NCI-H2171 (cell line): ENCODE results near the gene DLX3.

Source experiments
- DNase-seq: peaks from one replicate; lab custom pipeline; 2025; lab: John Stamatoyannopoulos, UW

The DLX3 gene

GRCh38 chr17:49972486-49973270 lies 22.3 kb downstream of the DLX3 start:
- DNase-seq, result no peak

- no peak for DNase-seq
Measured at GRCh38 chr17:49971848-49972485, 23.1 kb downstream of the DLX3 start.

DNA sequence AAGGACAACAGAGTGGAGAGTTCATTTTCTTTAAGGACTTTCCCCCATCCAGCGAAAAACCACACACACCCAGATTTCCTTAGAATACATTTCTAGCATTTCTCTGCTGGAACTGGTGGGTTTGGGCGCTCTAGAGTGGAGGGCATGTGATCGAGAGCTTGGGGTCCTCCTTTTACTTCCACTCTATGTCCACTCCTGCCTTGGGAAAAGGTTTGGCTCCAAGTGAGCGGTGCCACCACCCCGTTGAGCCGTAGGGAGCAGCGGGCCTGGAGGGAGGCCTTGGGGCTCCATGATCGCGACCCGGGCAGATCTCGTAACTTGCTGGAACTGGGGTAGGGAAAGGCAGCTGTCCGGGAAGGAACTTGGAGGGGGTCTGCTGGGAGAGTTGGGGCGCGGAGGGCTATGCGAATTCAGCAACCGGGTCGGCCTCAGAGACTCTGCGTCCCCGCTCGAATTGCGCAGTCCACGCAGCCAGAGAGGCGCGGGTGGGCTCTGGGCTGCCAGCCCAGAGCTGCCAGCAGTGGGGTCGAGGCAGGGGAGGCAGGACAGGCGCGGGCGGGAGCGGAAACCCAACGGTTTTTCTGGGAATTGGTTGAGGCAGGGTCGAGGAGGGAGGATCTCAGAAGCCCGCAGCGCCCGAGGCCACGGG lies 23.7 kb downstream of the DLX3 start:
- DNase-seq, result no peak

GRCh38 chr17:49970498-49970897 lies 24.5 kb downstream of the DLX3 start:
- DNase-seq, result no peak

GRCh38 chr17:49969795-49970389 lies 25.1 kb downstream of the DLX3 start:
- DNase-seq, result no peak

DNA sequence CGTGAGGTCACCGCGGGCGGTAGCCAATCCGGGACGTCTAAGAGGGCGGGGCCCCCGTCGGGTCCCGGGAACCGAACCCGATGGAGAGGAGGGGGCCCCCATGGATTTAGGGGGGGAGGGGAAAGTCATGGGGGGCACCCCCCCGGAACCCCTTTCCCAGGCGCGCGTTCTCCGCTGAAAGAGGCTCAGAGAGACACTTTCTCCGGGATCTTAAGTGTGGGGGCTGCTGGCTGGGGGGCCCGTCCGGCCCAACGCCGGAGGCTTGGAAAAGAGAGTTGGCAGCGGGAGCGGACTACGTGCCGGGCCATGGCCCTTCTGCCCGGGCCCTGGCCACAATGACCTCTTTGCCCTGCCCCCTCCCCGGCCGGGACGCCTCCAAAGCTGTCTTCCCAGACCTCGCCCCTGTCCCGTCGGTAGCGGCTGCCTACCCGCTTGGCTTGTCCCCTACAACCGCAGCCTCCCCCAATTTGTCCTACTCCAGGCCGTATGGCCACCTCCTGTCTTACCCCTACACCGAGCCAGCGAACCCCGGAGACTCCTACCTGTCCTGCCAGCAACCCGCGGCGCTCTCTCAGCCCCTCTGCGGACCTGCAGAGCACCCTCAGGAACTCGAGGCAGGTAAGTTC lies 25.8 kb downstream of the DLX3 start, which contains the start of gene DLX4:
Gene DLX4 (plus strand): TSS at position 57 of the 626 bp plus-strand sequence. CDS start 279 bp downstream, at position 336.
- no peak for DNase-seq

DNA sequence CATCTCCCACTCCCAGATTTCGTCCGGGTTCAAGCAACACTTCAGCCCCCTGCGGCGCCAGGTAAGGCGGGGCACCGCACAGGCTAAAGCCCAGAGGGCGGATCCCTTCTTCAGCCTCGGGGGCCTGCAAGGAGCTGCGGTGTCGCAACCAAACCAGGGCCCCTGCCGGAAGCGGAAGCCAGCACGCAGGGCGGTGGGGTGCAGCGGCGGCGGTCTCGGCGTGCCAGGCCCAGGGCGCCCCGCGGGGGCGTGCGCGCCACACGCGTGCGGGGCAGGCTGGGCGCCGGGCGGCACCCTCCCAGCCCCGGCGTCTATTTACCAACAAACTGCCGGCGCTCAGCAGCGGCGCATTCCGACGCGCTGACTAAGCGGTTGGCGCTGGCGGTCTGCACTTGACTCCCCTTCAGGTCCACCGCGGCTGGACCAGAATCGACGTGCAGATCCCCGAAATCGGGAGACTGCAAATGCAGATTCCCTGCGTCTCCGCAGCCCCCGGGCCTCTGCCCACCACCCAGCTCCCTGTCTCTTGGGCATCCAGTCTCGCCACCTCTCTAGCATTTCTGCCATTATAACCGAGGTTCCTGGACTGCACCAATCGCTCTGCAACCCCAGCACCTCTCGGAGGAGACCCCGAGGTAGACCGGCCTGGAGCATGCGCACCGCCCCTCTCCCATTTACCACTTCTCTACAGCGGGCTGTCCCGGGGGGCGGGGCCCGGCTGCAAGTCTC lies 26.5 kb downstream of the DLX3 start:
- DNase-seq, result peak; percentile 92

DNA sequence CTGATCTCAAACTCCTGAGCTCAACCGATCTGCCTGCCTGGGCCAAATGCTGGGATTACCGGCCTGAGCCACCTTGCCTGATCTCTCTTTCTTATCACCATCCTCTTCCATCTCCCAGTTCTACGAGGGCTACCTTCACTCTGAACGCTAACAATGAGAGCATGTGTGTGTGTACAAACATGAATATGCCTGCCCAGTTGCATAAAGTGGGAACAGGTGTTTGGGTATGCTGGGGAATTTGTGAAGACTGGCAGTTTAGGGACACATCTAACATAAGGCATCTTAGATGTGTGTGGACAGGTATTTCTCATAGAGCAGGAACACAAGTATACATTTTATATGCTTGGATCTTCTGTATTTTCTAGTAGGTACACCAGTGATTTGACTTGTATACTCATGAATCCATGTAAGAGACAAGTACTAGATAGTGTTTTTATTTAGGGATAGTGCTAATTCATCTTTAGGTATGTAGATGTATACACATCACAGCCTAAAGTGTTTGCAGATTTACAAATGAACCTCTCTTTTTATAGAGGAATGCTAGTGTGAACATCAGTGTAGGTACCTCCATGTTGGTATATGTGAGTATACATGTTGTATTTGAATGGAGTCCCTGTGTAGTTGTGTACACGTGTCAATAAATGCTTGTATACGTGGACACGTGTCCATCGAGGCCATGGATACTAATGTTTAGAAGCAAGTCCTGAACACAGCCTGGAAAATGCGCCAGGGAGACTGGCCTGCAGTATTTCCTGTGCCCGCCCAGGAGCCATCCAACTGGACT lies 27.2 kb downstream of the DLX3 start:
- no peak for DNase-seq

GRCh38 chr17:49967205-49967604 lies 27.8 kb downstream of the DLX3 start:
- DNase-seq, result no peak

DNA sequence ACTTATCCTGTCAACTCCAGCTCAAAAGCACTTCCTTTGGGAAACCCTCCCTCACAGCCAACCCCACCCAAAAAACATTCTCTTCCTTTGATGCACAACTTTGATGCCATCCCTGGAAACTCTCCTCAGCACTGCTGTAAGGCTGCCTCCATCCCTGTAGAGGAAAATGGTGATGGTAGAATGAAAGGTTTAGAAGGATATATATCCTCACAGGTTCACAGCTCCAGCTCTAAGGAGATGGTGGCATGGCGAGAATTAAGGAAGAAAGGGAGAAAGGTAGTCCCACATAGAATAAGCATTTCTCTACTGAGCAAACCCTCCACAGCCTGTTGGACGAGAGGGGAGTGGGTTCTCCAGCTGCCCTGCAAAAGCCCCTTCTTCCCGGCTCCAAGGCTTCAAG lies 28.3 kb downstream of the DLX3 start:
- no peak for DNase-seq

DNA sequence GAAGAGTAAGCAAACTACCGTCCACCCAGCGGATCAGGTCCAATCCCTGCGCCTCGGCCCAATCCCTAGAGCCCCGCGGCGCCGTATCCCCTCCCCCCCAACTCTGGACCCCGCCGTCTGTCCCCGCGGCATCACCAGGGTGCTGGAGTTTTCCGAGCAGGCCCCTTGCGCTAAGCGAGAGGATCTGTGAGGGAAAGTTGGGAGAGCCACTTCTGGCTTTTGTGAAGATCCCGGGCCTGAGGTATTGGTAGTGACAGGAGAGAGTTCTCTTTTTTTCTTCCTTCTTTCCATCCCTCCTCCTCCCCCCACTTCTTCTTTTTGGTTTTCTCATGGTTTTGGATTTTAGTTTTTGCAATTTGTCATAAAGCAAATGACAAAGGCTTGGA lies 29.5 kb downstream of the DLX3 start:
- DNase-seq, result no peak

DNA sequence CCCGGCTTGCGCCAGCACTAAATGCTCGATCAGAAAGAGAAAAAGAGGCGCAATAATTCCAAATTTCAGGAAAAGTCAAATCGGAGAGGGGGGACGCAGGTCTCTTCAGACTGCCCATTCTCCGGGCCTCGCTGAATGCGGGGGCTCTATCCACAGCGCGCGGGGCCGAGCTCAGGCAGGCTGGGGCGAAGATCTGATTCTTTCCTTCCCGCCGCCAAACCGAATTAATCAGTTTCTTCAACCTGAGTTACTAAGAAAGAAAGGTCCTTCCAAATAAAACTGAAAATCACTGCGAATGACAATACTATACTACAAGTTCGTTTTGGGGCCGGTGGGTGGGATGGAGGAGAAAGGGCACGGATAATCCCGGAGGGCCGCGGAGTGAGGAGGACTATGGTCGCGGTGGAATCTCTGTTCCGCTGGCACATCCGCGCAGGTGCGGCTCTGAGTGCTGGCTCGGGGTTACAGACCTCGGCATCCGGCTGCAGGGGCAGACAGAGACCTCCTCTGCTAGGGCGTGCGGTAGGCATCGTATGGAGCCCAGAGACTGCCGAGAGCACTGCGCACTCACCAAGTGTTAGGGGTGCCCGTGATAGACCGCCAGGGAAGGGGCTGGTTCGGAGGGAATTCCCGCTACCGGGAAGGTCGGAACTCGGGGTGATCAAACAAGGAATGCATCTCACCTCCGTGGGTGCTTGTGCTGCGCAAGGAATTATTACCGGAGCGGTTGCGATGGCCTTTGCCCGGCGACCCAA lies 30.1 kb downstream of the DLX3 start:
- DNase-seq, result no peak

- no peak for DNase-seq
Measured at GRCh38 chr17:49964303-49964768, 30.7 kb downstream of the DLX3 start.

- no peak for DNase-seq
Measured at GRCh38 chr17:49963626-49964302, 31.3 kb downstream of the DLX3 start.

DNA sequence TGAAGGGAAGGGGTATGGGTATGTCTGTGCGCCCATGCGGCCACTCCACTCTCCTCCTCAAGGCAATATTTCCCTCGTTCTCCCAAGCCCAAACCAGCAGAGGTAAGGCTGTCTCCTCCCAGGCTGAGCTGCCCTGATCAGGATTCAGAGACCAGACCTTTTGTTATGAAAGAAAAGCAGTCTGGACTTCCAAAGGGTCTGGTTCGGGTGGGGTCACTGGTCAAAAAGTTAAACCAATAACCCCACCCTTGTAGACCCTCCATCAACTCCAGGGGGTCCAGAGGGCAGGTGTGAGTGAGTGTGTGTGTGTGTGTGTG lies 31.8 kb downstream of the DLX3 start:
- DNase-seq, result no peak

DNA sequence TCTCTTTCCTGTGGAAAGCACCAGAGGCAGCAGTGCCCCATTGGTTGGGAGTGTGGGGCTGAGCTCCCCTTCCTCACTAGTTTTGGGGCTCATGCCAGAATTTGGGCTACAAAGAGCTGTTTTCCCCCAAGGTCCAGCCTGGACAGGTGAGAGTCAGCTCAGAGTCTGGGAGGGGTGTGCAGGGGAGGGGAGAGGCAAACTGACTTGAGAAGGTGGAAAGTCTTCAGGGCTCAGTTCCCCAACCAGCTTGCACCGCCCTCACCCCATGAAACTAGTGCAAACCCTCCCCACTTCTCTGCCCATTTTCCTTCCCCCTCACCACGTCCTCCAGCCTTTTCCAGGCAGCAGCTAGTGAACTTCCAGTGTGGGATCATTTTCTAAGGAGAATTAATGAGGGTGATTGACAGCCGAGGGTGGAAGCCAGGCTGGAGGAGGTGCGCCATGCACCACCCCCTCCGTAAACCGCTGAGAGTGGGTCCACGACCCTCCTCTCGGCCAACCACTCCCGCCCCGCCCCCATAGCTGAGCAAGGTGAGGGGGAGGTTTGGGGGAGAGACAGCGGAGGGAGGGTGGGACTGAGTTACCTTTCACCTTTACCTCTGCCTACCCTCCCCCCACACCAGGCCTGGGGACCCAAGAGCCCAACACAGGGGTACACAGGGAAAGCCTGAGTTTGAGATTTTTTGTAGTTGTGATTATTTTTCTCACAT lies 32.3 kb downstream of the DLX3 start:
- DNase-seq, result no peak

DNA sequence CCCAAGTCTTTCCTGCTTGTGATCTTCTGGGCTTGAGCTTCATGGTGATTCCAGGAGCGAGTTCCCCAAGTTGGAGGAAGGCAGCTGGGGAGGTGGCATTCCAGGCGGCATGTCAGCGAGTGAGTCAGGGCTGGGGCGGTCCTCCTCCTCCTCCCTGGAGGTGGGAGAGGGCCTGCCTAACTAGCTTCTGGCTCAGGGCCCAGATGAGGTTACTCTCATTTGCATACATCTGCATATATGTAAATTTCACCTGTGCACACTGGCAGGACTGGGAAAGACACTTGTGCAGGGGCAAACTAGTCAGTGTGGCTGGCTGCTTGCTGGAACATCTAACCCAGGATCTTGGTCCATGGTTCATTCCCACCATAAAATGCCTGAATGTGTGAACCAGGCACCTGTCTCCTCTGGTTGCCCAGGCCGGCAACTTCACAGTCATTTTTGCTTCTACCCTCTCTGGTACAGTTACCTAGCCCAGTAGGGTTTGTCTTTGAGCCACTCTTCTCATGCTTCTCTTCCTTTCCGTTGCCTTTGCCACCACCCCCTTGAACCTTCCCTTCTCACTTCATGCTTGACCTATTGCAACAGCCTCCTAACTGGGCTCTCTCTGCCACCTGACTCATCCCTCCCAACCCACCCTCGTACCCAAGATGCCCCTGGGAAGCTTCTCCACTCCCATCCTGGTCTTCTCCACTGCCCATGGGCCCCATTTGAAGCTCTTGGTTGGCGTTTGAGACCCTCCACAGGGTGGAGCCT lies 35.7 kb downstream of the DLX3 start:
- no peak for DNase-seq

GRCh38 chr17:49958723-49959122 lies 36.3 kb downstream of the DLX3 start:
- no peak for DNase-seq
